T-helper 1 cell (primary cell): ENCODE results near the gene CCDC171.

Source experiments
- DNase-seq, 5 donors: peaks; one replicate each; pipeline ENCODE4 v3.0.0-alpha.2; 2012 to 2020

The CCDC171 gene

GRCh38 chr9:15769547-15769946, 216.7 kb downstream of the CCDC171 start:
- DNase-seq, result no peak

- no peak for DNase-seq
Measured at GRCh38 chr9:15778861-15779260, 226.0 kb downstream of the CCDC171 start.

- no peak for DNase-seq
Measured at GRCh38 chr9:15782106-15782505, 229.3 kb downstream of the CCDC171 start.

- no peak for DNase-seq
Measured at GRCh38 chr9:15785584-15785983, 232.7 kb downstream of the CCDC171 start.

- DNase-seq, result no peak
Measured at GRCh38 chr9:15786616-15787015, 233.8 kb downstream of the CCDC171 start.

GRCh38 chr9:15810219-15810899, 257.5 kb downstream of the CCDC171 start:
- peak in 1 of 5 donors; percentile 2 for DNase-seq

- DNase-seq, result no peak
Measured at GRCh38 chr9:15813076-15813475, 260.2 kb downstream of the CCDC171 start.

GRCh38 chr9:15824310-15824709, 271.5 kb downstream of the CCDC171 start:
- no peak for DNase-seq

DNA sequence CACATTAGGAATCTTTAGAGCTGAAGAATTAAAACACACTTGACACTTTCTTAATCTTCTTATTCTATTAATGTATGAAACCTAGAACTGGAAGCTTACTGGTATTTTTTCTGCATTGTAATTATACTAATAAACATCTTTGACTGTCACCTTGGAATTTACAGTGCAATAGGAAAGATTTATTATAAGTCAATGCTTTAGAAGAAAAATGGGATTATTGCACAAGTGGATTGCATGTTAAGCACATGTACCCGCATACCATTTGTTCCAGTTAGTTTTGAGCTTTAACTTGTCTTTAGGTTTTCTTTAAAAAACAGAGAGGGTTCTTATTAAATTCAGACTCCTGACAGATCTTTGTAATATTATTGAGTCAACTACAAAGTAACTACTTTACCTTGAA, 278.5 kb downstream of the CCDC171 start:
- DNase-seq, result no peak

- DNase-seq, result no peak
Measured at GRCh38 chr9:15834541-15834940, 281.7 kb downstream of the CCDC171 start.

- DNase-seq, result peak in 2 of 5 donors; percentile 1 to 10
Measured at GRCh38 chr9:15837079-15837679, 284.3 kb downstream of the CCDC171 start.

GRCh38 chr9:15842051-15842450, 289.2 kb downstream of the CCDC171 start:
- no peak for DNase-seq

DNA sequence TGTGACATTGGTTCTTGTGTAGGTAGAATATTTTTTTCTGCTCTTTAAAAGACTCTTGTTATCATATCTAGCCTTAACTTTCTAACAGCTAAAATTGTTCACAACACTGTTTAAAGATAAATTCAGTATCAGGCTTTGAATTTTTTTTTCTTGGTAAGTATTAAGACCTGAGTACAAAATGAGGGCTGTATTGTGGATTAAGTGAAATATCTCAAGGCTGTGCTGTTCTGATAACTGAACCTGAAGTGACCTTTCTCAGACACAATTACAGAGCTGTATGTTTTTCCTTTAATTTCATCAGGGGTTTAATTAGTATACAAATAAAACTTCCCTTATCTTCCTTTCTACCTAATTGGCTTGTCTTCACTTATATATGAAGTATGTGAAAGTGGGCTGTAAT, 290.5 kb downstream of the CCDC171 start:
- no peak for DNase-seq

DNA sequence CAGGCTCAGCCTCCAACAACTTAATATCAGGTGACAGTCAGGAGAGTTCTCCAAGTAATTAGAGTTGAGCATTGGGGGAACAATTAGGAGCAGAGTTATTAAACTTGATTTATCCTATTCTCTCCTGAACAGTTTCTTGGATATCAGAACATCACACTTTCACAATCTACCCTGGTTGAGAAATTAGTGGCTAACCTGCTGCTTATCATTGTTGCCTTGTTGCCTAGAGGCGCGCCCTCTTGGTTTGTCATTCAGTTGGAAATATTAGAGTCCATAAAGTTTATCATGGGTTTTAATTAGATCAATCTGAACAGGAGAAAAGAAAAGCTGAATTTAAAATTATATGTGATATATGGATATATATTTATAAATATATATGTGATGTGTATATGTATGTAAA, 291.1 kb downstream of the CCDC171 start:
- no peak for DNase-seq

DNA sequence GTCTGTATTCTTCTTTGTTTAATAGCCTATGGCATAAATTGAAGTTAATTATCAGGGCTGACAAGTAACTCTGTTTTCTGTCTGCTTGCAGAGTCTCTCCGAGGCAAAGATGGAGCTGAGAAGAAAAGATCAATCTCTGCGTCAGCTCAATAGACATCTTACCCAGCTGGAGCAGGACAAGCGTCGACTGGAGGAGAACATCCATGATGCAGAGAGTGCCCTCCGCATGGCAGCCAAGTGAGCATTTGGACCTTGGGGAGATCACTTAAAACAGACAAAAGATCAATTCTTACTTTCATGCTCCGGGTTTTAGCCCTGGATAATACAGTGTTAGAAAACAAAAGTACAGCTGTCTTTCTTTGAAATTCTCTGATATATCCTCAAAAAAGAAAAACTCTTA, 293.8 kb downstream of the CCDC171 start:
- no peak for DNase-seq

DNA sequence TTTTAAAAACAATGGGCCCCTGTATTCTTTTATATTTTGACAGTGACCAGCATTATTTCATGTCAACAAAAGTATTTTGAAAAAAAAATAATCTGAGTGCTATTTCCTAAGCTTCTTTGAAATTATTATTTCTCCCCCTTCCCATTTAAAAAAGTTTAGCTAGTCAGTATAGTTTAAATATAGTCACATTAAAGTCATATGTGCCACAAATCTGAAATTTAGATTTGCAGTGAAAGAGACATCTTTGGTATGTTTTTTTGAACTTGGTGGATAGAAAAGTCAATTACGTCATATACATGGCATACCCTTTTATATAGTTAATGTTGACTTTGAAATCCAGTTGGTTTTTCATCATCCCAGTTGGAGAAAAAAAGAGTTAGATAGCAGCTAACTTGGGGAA, 297.0 kb downstream of the CCDC171 start:
- DNase-seq, result no peak

DNA sequence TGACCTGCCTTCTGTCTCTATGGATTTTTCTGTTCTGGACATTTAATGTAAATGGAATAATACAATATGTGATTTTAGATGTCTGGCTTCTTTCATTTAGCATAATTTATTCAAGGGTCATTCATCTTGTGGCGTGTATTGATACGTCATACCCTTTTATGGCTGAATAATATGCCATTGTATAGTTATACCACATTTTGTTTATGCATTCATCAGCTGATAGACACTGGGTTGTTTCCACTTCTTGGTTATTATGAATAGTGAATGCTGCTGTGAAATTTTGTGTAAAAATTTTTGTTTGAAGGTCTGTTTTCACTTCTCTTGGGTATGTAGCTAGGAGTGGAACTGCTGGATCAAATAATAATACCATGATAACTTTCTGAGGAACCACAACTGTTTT, 298.9 kb downstream of the CCDC171 start:
- DNase-seq, result no peak

GRCh38 chr9:15856591-15856990, 303.7 kb downstream of the CCDC171 start:
- DNase-seq, result no peak

GRCh38 chr9:15867334-15867733, 314.5 kb downstream of the CCDC171 start:
- no peak for DNase-seq

- DNase-seq, result no peak
Measured at GRCh38 chr9:15867988-15868387, 315.1 kb downstream of the CCDC171 start.

- DNase-seq, result peak in 1 of 5 donors; percentile 8
Measured at GRCh38 chr9:15873573-15874177, 320.8 kb downstream of the CCDC171 start.

DNA sequence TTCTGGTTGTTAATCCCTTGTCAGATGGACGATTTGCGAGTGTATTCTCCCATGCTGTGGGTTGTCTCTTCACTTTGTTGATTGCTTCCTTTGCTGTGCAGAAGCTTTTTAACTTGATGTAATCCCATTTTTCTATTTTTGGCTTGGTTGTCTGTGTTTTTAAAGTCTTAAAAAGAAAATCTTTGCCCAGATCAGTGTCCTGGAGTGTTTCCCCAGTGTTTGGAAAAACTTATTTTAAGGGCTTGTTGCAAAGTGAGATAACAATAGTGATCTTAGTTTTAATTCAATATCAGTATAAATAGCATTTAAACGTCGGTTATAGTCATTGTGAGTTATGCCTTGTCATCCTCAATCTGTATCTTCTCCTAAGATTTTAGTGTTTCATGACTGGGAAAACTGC, 329.5 kb downstream of the CCDC171 start:
- DNase-seq, result no peak

GRCh38 chr9:15882883-15883282, 330.0 kb downstream of the CCDC171 start:
- no peak for DNase-seq

- no peak for DNase-seq
Measured at GRCh38 chr9:15885464-15885863, 332.6 kb downstream of the CCDC171 start.
